NCI-H1930 (cell line): ENCODE measurements around the gene TANGO6.
A peak's percentile ranks its signal among the peaks of the same experiment; 100 is the strongest.

Experiments
- DNase-seq, 2 experiments: peaks; one replicate each; lab custom pipeline; 2025; lab: John Stamatoyannopoulos, UW

The TANGO6 gene

GRCh38 chr16:69100071-69100691, 256.9 kb downstream of the TANGO6 start:
- DNase-seq, result no peak

- DNase-seq, result peak in 1 of 2 experiments; percentile 22
Measured at GRCh38 chr16:69105501-69106361, 262.4 kb downstream of the TANGO6 start, which contains the start of gene HAS3. Gene HAS3 (plus strand): TSS chr16:69105653. CDS start chr16:69109396, 3,743 bp downstream.

- DNase-seq, result no peak
Measured at GRCh38 chr16:69106491-69107315, 263.4 kb downstream of the TANGO6 start.

GRCh38 chr16:69107316-69107962, 264.1 kb downstream of the TANGO6 start:
- no peak for DNase-seq

GRCh38 chr16:69108064-69108904, 265.0 kb downstream of the TANGO6 start:
- DNase-seq, result no peak

- no peak for DNase-seq
Measured at GRCh38 chr16:69108905-69109252, 265.5 kb downstream of the TANGO6 start.

- no peak for DNase-seq
Measured at GRCh38 chr16:69109486-69110270, 266.3 kb downstream of the TANGO6 start.

GRCh38 chr16:69110406-69110805, 267.1 kb downstream of the TANGO6 start:
- no peak for DNase-seq

GRCh38 chr16:69111216-69111875, 268.0 kb downstream of the TANGO6 start:
- DNase-seq, result no peak

GRCh38 chr16:69111876-69112230, 268.5 kb downstream of the TANGO6 start:
- DNase-seq, result no peak

GRCh38 chr16:69112285-69113129, 269.2 kb downstream of the TANGO6 start:
- peak in 1 of 2 experiments; percentile 14 for DNase-seq

GRCh38 chr16:69113216-69113615, 269.9 kb downstream of the TANGO6 start:
- DNase-seq, result no peak

GRCh38 chr16:69114346-69114975, 271.1 kb downstream of the TANGO6 start:
- no peak for DNase-seq

GRCh38 chr16:69114976-69115355, 271.6 kb downstream of the TANGO6 start:
- no peak for DNase-seq

GRCh38 chr16:69115361-69115760, 272.0 kb downstream of the TANGO6 start:
- DNase-seq, result no peak

- DNase-seq, result no peak
Measured at GRCh38 chr16:69115837-69116236, 272.5 kb downstream of the TANGO6 start.

- DNase-seq, result no peak
Measured at GRCh38 chr16:69116256-69116875, 273.0 kb downstream of the TANGO6 start.

- DNase-seq, result no peak
Measured at GRCh38 chr16:69116906-69117305, 273.6 kb downstream of the TANGO6 start.
